ENCODE results near the gene SDCBP2.

The SDCBP2 gene
- 7.8 to 10.7 (median 8.6) reads per million in 4 donors for total RNA-seq

- no peak for DNase-seq
These were observed at the start of gene SDCBP2 for GRCh38 chr20:1328680-1329330. SDCBP2 (minus strand) TSS chr20:1329139; CDS start chr20:1320416, 8,723 bp downstream.

- no peak for DNase-seq
These were observed 49.8 kb upstream of the SDCBP2 start for GRCh38 chr20:1378735-1379125.

- no peak for DNase-seq
These were observed 49.2 kb upstream of the SDCBP2 start for GRCh38 chr20:1377984-1378734.

GRCh38 chr20:1377341-1377871 lies 48.5 kb upstream of the SDCBP2 start:
- DNase-seq = peak in 1 of 5 donors; percentile 53

DNA sequence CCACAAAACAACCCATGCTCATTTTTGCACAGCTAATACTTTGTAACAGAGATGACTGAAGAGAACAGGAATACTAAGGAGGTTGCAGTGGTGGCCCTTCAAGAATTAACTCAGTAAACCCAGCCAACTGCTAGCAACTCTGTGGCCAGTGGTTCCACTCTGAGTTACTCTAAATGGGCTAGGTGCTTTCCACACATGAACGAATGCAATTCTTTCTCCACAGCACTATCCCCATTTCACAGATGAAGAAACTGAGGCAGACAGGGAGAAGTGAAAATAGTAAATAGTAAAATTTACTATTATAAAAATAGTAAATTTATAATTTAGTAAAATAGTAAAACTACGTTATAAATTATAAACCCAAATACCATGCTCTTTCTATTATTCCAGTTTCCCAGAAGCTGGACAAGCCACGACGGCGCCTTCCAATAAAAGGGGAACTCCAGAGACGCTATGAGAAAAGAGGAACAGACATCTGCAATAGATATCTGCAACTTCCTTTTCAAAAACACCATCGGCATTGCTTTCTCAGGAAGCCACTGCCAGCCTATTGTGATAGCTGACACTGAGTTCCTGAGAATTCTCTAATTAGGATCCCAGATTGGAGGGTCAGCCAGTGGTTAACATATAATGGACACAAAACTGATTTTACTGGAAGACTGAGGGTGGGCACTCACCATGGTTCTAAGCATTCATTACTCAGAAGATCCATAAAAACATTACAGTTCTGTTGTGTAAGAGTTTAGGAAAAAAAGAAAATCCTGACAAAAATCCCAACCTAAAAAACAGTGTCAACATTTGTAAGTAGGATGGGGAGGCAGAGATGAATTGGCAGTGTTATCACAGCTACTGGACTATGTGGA lies 47.7 kb upstream of the SDCBP2 start:
- DNase-seq = no peak

GRCh38 chr20:1376007-1376406 lies 47.1 kb upstream of the SDCBP2 start:
- DNase-seq = no peak

DNA sequence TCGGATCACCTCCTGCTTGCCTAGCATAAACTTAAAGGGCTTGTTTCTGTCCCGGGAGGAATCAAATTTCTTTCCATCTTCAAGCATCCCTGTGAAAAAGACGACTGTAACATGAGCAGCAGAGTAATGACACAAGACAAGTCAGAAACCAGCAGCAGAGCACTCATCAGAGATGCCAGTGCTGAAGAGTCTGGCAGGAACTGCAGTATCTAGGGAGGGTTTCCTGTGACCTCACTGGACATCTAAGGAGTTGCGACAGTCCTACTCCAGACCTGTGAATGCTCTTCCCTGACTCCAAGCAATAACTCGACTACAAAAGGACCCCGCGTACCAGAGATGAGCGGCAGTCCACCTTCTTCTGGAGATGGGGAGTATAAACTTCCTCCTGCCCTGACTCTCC lies 46.6 kb upstream of the SDCBP2 start:
- no peak for DNase-seq

- DNase-seq = no peak
These were observed 45.3 kb upstream of the SDCBP2 start for GRCh38 chr20:1374246-1374645.

DNA sequence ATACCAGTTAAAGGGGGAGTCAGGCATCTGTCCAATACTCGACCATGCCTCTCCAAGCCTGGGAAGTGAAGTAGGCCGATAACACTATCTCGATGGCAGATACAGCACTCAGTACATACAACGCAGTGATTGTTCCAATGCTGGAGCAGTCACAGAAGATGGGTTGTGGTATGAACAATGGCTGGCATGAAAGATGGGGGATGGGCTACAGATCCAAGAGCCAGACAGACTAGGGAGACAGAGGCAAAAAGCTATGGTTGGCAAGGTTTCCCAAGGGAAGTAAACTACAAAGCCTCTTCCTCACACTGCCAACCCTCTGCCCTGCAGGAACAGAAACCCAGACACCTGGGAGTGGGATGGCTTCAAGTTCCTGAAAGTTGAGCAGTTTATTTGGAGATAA lies 44.7 kb upstream of the SDCBP2 start:
- DNase-seq = no peak

DNA sequence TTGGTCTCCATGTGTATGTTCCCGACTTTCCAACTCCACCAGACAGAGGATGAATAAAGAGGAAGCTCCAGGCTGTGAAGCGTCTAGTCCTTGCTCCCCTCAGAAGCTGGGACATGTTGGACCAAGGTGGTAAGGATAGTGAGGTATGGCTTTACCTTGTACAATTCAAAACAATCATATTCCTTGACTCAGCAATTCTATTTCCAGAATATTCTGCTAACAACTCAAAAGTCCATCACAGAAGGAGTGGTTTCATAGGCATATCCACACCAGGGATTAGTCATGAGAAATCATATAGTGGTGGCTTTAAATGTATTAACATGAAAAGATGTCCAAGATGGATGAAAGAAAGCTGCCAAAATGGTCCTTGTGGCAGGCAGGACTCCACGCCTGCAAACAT lies 44.1 kb upstream of the SDCBP2 start:
- no peak for DNase-seq

- no peak for DNase-seq
These were observed 43.0 kb upstream of the SDCBP2 start for GRCh38 chr20:1371830-1372539.

- no peak for DNase-seq
These were observed 42.4 kb upstream of the SDCBP2 start for GRCh38 chr20:1371202-1371782.

GRCh38 chr20:1370548-1371110 lies 41.7 kb upstream of the SDCBP2 start:
- DNase-seq = no peak

GRCh38 chr20:1369970-1370369 lies 41.0 kb upstream of the SDCBP2 start:
- no peak for DNase-seq

GRCh38 chr20:1368448-1369199 lies 39.7 kb upstream of the SDCBP2 start:
- no peak for DNase-seq

DNA sequence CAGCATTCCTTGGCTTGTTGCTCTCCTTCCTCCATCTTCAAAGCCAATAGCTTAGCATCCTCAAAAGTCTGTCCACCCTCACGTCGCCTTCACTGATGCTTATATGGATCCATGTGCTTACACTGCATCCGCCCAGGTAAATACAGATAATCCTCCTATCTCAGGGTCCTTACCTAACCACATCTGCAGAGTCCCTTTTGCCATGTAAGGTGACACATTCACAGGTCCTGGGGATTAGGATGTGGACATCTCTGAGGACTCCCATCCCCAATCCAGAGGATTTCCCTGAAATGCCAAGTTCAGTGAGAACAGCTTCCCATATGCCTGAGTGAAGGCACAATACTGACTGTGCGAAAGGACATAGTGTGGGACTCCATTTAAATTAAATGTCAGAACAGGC lies 38.5 kb upstream of the SDCBP2 start:
- DNase-seq = no peak

DNA sequence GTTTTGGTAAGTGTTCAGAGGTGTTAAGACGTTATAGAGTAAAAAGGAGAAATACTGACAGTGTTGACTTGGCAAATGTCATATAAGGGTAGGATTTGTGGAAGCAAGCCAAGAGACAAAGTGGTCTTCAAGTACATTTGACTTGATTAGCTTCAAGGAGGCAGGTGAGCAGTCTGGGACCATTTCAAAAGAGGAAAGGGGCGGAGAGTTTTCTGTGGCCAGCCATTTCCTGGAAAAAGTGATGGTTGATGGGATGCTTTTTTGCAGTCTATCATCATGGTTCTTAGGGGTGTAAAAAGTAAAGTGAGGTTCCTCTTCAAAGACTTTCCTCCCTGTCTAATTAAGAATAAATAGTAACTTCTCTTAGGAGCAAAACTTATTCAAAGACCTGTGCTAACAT lies 35.2 kb upstream of the SDCBP2 start:
- peak in 1 of 5 donors; percentile 57 for DNase-seq

- DNase-seq = no peak
These were observed 34.6 kb upstream of the SDCBP2 start for GRCh38 chr20:1363522-1363921.

GRCh38 chr20:1362484-1362883 lies 33.5 kb upstream of the SDCBP2 start:
- no peak for DNase-seq

DNA sequence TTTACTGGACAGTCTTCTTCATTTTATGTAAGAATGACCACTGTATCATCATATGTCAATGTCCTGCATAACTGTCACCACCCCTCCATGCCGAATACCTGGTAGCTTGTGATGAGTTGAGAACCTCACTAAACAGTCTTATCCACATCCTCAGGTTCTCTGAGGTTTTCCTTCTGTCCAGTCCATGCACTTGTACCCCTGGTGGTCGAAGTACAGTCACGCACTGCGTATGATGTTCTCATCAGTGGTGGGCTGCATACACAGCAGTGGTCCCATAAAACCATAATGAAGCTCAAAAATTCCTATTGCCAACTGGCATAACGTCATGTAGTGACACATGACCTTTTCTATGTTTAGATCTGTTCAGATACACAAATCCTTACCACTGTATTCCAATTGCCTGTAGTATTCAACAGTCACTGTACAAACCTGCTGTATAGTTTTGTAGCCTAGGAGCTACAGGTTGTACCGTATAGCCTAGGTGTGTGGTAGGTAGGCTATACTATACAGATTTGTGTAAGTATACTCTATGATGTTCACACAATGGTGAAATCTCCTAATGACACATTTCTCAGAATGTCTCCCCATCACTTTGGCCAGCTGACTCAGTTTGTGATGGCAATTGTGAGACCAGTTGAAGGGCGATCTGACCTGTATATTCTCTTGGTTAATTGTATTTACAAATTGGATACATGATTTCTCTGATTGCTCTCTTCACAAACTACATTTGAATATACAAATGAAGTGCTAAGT lies 31.3 kb upstream of the SDCBP2 start:
- no peak for DNase-seq

All from T-helper 1 cell (primary cell).